Stimulated activated CD8-positive, alpha-beta memory T cell treated with anti-CD3 and anti-CD28 coated beads, Interleukin-15, amount 100 ng/mL, for 24 hours (primary cell): Measurements from ENCODE around the gene IGSF21.

Experiments used
- DNase-seq: peaks from one replicate; pipeline ENCODE4 v3.0.0-alpha.2; 2020; ENCODE audit warnings: low read depth

IGSF21 gene

DNA sequence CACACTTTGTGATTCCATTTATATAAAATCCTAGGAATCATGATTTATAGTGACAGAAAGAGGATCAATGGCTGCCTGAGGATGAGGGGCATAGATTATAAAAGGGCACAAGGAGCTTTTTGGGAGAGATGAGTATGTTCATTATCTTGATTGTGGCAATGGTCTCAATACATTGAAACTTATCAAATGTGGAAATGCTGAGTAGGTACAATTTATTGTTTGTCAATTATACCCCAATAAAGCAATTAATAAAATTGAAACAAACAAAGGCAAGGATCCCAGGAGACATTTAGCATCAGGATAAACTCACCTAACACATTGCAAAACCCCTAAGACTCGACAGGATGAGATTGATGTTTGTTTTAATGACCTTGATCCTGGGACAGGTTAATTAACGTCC lies 220.1 kb downstream of the IGSF21 start:
- DNase-seq = no peak

DNA sequence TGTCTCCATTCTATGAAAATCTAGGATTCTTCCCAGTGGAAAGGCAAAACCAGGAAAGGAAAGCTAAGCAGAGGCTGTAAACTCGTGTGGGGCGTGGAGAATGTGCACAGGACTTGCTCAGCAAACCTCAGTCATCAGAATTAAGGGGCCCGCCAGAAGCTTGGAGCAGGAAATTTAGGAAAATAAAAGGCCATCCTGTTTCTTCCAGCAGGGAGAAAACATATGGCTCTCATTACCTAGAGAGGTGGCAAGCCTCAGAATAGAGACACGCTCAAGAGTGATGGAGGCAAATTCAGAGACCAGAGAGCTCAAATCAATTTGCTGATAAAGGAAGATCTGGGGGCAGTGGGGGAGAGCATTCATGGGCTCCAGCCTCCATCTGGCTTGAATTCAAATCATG lies 221.2 kb downstream of the IGSF21 start:
- no peak for DNase-seq

GRCh38 chr1:18329469-18330253 lies 222.1 kb downstream of the IGSF21 start:
- no peak for DNase-seq

- DNase-seq = no peak
These were observed 225.0 kb downstream of the IGSF21 start for GRCh38 chr1:18332576-18332975.

GRCh38 chr1:18333220-18333619 lies 225.6 kb downstream of the IGSF21 start:
- no peak for DNase-seq

DNA sequence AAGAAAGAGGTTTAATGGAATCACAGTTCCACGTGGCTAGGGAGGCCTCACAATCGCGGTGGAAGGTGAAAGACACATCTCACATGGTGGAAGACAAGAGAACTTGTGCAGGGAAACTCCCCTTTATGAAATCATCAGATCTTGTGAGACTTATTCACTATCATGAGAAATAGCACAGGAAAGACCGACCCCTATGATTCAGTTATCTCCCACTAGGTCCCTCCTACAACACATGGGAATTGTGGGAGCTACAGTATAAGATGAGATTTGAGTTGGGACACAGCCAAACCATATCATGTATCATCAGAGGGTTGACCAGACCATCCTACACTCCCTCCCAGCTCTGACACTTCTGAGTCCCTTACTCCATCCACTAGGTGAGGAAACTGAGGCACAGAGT lies 229.2 kb downstream of the IGSF21 start:
- DNase-seq = no peak

- DNase-seq = no peak
These were observed 230.2 kb downstream of the IGSF21 start for GRCh38 chr1:18337757-18338156.

DNA sequence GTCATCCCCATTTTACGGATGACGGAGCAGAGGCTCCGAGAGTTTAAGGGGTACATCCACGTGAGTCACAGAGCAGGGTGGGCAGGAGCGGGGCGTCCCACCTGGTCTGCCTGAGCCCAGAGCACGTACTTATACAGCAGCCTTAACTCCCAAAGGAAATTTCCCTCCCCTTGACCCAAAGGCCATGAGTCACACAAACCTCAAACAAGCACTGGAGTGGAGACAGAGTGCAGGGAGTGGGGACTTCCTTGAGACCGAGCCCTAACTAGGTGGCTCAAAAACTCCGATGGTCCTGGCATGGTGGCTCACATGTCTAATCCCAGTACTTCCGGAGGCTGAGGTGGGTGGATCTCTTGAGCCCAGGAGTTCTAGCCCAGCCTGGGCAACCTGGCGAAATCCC lies 231.6 kb downstream of the IGSF21 start:
- DNase-seq = no peak

DNA sequence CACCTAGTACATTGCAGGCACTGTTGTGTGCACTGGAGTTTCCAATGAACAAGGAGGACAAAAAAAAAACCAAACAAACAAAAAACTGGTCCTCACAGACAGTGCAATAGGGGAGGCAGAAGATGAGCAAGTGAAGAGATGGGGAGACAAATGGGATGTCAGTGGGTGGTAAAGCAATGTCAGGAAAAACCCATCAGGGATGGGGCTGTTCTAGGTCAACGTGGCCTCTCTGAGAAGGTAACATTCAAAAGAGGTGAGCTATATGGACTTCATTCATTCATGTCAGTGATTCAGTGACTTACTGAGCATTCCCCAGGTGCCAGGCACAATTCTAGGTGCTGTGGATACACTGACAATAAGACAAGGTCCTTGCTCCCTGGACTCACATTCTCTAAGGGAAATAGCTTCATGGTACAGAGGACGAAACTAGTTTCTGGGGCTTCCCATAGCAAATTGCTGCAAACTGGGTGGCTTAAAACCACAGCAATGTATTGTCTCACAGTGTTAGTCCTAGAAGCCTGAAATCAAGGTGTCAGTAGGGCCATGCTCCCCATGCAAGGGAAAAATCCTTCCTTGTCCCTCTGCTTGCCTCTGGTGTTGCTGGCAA lies 232.7 kb downstream of the IGSF21 start:
- no peak for DNase-seq

DNA sequence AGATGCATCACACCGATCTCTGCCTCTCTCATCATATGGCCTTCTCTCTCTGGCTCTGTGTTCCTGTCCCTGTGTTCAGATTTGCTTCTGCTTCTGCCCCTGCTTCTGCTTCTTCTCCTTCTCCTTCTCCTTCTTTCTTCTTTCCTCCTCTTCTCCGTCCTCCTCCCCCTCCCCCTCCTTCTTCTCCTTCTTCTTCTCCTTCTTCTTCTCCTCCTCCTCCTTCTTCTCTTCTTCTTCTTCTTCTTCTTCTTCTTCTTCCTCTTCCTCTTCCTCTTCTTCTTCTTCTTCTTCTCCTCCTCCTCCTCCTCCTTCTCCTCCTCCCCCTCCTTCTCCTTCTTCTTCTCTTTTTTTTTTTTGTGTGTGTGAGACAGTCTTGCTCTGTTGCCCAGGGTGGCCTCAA lies 233.2 kb downstream of the IGSF21 start:
- no peak for DNase-seq

DNA sequence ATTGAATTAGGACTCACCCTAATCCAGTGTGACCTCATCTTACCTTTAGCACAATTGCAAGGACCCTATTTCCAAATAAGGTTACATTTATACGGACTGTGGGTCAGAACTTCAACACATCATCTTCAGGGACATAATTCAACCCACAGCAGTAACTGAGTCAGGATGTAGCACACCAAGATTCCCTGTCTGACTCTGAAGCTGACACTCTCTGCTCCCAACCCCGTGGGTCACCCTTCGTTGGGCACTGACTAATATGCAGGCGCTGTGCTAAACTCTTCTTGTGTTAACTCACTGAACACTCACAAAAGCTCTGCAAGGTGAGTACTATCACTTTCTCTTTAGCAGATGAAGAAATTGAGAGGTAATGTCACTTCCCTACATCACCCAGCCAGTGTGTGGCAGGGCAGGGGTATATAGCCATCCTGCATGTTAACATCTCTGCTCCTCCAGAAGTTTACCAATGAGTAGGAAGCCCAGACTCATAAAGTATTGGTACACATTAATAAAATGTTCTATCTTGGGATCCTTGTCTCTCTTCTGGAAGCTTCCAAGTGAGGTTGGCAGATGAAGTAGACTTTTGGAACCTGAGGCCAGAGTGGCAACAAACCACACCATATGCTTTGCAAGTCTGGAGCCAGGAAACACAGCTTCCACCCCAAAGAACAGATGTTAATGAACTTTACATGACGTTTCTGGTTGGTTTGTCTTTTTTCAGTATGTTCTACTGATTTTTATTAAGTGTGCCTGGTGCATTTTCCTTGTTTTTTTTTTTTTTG lies 233.9 kb downstream of the IGSF21 start:
- no peak for DNase-seq

DNA sequence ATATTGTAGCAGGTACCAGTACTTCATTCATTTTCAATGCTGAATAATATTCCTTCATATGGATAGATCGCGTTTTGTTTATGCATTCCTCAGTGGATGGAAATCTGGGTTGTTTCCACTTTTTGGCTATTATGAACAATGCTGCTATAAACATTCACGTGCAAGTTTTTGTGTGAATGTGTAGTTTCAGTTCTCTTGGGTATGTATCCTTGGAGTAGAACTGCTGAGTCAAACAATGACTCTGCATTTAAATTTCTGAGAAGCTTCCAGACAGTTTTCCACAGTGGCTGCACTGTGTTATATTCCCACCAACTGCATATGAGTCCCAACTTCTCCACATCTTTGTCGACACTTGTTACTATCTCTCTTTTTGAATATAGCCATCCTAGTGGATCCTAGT lies 235.1 kb downstream of the IGSF21 start:
- DNase-seq = no peak

GRCh38 chr1:18343581-18343980 lies 236.0 kb downstream of the IGSF21 start:
- no peak for DNase-seq

GRCh38 chr1:18344755-18345154 lies 237.2 kb downstream of the IGSF21 start:
- DNase-seq = no peak

- no peak for DNase-seq
These were observed 240.0 kb downstream of the IGSF21 start for GRCh38 chr1:18347559-18347958.

DNA sequence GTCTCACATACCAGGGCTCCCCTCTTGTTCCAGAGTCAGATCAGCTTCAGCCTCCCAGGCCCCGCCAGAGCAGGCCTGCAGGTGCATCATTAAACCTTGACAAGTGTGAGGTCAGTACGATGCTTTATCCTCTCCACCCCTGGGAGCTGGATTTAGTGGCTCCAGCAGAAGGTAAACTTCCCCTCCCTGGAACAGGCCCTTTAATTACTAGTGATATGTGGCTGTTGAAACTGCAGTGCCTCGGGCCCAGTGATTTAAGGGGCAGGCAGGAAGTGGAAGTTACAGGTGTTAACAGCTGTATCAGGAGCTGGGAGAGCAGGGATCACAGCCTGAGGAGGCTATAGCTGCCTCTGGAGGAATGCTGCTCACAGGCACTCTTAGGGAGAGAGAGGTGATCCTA lies 240.8 kb downstream of the IGSF21 start:
- DNase-seq = no peak

DNA sequence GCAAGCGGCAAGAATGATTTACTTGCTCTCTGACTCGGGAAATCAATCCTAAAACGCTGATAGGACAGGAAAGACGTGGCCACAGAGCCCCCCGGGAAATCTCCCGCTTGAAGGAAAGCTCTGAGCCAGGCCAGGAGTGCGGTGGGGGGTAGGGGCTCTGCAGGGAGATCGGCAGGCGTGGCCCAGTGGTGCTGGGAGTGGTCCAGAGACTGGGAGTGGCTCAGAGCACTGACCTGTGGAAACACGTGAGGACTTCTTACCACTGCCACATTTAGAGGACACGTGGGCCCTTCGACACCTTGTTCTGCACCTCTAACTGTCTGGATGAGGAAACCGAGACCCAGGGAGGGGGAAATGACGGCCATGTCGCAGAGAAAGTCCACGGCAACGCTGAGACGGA lies 243.1 kb downstream of the IGSF21 start:
- no peak for DNase-seq

DNA sequence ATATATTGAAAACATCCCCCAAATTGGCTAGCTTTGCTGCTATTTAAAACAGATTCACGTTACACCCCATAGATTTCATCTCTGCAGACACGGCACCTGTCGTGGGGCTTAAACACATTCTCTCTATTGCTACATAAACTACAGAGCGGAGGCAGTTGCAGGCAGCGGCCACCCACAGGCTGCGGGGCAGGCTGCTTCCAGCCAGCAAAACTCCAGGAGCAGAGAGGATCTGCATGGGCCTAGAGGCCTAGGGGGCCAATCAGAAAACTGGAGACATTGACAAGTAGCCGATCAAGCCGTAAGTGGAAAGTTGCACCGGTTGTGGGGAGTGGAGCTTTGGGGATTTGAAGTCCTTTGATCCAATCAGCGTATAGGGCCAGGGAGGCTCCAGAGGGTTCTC lies 244.1 kb downstream of the IGSF21 start:
- no peak for DNase-seq

GRCh38 chr1:18352636-18353265 lies 245.2 kb downstream of the IGSF21 start:
- DNase-seq = no peak

DNA sequence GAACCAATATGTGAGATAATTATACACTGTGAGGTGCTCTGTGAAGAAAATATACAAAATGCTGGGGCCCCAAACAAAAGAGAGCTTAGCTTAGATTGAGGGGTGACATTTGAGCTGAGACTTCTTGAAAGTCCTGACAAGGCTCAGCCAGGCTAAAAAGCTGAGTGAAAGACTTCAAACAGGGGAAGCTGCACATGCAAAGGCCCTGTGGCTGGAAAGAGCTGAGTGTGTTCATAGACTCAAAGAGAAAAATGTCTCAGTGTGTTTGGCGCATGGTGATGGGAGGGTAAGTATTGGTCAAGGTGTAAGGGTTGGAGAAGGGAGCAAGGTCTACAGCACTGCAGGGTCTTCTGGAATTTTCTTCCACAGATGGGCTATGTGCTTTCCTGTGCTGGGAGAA lies 245.9 kb downstream of the IGSF21 start:
- no peak for DNase-seq

DNA sequence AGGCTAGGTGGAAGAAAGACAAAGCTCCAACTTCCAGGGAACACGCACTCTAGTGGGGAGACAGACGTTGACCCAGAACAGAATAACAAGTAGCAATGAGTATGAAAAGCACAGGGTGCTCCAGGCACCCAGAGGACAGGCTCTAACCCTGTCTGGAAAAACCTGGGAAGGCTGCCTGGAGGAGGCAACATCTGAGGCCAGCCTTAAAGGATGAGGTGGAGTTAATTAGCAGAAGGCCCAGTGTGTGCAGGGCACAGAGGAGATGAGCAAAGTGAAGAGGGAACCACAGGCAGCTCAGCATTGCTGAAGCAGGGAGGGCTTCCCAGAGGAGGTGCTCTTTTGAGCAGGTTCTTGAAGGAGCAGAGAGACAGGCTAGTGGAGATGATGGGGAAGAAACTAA lies 246.4 kb downstream of the IGSF21 start:
- DNase-seq = no peak

DNA sequence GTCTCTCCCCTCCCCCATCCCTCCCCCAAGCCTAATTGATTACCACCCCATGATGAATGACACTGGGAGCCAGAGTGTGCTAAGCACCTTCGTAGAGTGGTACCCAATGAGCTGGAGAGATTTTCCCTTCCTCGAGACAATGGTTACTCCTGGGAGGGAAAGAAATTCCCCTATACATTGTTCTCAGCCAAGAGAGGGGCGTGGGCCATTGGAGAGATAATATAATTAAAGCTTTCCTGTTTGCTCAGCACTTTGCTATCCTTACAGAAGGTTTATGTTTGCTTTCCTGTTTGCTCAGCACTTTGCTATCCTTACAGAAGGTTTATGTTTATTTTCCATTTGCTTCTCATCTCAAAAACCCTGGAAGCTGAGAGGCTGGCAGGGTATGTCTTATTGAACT lies 247.0 kb downstream of the IGSF21 start:
- DNase-seq = no peak
